ENCODE measurements around the gene C1QTNF3.
"Not testable (repeated sequence)": the region's sequence is repeated elsewhere in the genome, so short reads cannot be mapped to it uniquely, and the experiment has no call there.

DNA sequence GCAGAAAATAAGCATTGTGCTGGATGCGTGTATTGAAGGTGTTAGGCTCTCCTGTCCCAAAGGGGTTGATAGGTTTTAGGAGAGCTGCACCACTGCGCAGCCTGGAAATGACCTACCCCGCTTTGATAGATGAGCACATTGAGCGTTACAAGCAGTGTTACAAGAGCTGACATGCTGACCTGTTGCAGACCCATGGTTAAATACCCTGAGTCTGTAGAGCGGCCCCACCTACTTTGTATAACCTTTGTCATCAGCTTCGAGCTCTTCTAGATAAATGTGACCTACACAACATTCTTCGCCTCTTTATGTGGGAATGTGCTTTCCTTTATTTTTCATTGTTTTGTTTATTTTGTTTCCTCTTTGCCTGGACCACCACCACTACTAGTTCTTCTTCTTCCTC lies 48.0 kb upstream of the C1QTNF3 start:
- TF ChIP-seq, protein P1, sequence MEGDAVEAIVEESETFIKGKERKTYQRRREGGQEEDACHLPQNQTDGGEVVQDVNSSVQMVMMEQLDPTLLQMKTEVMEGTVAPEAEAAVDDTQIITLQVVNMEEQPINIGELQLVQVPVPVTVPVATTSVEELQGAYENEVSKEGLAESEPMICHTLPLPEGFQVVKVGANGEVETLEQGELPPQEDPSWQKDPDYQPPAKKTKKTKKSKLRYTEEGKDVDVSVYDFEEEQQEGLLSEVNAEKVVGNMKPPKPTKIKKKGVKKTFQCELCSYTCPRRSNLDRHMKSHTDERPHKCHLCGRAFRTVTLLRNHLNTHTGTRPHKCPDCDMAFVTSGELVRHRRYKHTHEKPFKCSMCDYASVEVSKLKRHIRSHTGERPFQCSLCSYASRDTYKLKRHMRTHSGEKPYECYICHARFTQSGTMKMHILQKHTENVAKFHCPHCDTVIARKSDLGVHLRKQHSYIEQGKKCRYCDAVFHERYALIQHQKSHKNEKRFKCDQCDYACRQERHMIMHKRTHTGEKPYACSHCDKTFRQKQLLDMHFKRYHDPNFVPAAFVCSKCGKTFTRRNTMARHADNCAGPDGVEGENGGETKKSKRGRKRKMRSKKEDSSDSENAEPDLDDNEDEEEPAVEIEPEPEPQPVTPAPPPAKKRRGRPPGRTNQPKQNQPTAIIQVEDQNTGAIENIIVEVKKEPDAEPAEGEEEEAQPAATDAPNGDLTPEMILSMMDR (conservative IDR thresholded peaks at IDR 0.05; ENCODE audit: low read length): not testable (repeated sequence)
- TF ChIP-seq EZH2phosphoT487 (IDR thresholded peaks at IDR 0.05; ENCODE audit: borderline replicate concordance, low read depth, low read length): not testable (repeated sequence)

All from OCI-LY7 (cell line).